22Rv1 (cell line): ENCODE results near the gene SYT6.

Experiments used
- CTCF ChIP-seq: fragments of 450-650 bp; IDR thresholded peaks from 2 replicates; pipeline ENCODE4 v1.5.1; 2017; ENCODE audit warnings: mild to moderate bottlenecking
- ZFX ChIP-seq: fragments of 450-650 bp; IDR thresholded peaks from 2 replicates; pipeline ENCODE4 v1.6.1; 2017; ENCODE audit warnings: antibody characterized with exemption, borderline replicate concordance

GRCh38 chr1:114089502-114090138 is 64.0 kb downstream of the SYT6 start:
- TF ChIP-seq CTCF (no peak), ZFX (no peak)
